Thyroid gland (tissue), 4 donors: Measurements from ENCODE around the gene MT1F.

Experiments used
- CTCF ChIP-seq, 6 experiments: fragments of 200-600 bp in 3 of 6; fragments of 450-650 bp in 3 of 6; sonication (generic) in 3 of 6; IDR thresholded peaks; one replicate each; pipeline ENCODE4 v1.5.1; 2016 to 2019; ENCODE audit warnings: antibody characterized with exemption in 6 of 6, mild to moderate bottlenecking in 2 of 6, inconsistent platforms in 1 of 6, moderate library complexity in 1 of 6
- POLR2A ChIP-seq, 2 donors: fragments of 450-650 bp; IDR thresholded peaks; one replicate each; pipeline ENCODE4 v1.6.1; 2017; ENCODE audit warnings: antibody characterized with exemption in 2 of 2, mild to moderate bottlenecking in 2 of 2, moderate library complexity in 1 of 2

GRCh38 chr16:56611281-56611833 is 46.4 kb upstream of the MT1F start:
- TF ChIP-seq CTCF (IDR thresholded peaks at IDR 0.05), result no peak
- no peak for TF ChIP-seq POLR2A (IDR thresholded peaks at IDR 0.05)
